Endothelial cell (in vitro differentiated cells): ENCODE results near the gene PI4KA. TPM values are rescaled to one million over a fixed set of nuclear protein-coding genes. Genes with fewer than 3 reads are reported as not detected.
A peak's percentile ranks its signal among the peaks of the same experiment; 100 is the strongest.

ENCODE experiments used
- DNase-seq: peaks from one replicate; pipeline ENCODE4 v3.0.0; 2021; ENCODE audit warnings: low spot score
- H3K27ac Mint-ChIP-seq: one replicate; pipeline ENCODE4 v1.8.0; 2021; ENCODE audit warnings: mixed read lengths, inconsistent platforms; ENCODE audit not compliant: unreplicated experiment
- H3K27me3 Mint-ChIP-seq: one replicate; pipeline ENCODE4 v1.8.0; 2021; ENCODE audit warnings: mild to moderate bottlenecking, moderate library complexity, mixed read lengths, inconsistent platforms; ENCODE audit not compliant: unreplicated experiment
- H3K36me3 Mint-ChIP-seq: one replicate; pipeline ENCODE4 v1.8.0; 2021; ENCODE audit warnings: mild to moderate bottlenecking, low read depth, mixed read lengths, inconsistent platforms; ENCODE audit not compliant: unreplicated experiment
- H3K4me1 Mint-ChIP-seq: one replicate; pipeline ENCODE4 v1.8.0; 2021; ENCODE audit warnings: mild to moderate bottlenecking, mixed read lengths, inconsistent platforms; ENCODE audit not compliant: unreplicated experiment
- H3K4me3 Mint-ChIP-seq: one replicate; pipeline ENCODE4 v1.8.0; 2021; ENCODE audit warnings: mild to moderate bottlenecking, mixed read lengths, inconsistent platforms; ENCODE audit not compliant: unreplicated experiment
- H3K9me3 Mint-ChIP-seq: one replicate; pipeline ENCODE4 v1.8.0; 2021; ENCODE audit warnings: mixed read lengths, inconsistent platforms; ENCODE audit not compliant: unreplicated experiment
- total RNA-seq: library from RNA; stranded (reverse); fragmentation: NEBNext Ultra II Directional; extraction: Animal tissue kit (Norgen Biotek cat#: 25700); gene quantifications from one replicate; pipeline ENCODE4 v1.2.1, GENCODE V29; 2021; ENCODE audit not compliant: unreplicated experiment
- TF ChIP-seq, protein P1 (sequence below): fragments of 200-600 bp; sonication (generic); IDR thresholded peaks from one replicate; pipeline ENCODE4 v1.5.0; 2021; ENCODE audit warnings: antibody characterized with exemption; ENCODE audit not compliant: unreplicated experiment

The PI4KA gene
- total RNA-seq, 1 donor from 2014 or later, result 65.3 TPM

DNA sequence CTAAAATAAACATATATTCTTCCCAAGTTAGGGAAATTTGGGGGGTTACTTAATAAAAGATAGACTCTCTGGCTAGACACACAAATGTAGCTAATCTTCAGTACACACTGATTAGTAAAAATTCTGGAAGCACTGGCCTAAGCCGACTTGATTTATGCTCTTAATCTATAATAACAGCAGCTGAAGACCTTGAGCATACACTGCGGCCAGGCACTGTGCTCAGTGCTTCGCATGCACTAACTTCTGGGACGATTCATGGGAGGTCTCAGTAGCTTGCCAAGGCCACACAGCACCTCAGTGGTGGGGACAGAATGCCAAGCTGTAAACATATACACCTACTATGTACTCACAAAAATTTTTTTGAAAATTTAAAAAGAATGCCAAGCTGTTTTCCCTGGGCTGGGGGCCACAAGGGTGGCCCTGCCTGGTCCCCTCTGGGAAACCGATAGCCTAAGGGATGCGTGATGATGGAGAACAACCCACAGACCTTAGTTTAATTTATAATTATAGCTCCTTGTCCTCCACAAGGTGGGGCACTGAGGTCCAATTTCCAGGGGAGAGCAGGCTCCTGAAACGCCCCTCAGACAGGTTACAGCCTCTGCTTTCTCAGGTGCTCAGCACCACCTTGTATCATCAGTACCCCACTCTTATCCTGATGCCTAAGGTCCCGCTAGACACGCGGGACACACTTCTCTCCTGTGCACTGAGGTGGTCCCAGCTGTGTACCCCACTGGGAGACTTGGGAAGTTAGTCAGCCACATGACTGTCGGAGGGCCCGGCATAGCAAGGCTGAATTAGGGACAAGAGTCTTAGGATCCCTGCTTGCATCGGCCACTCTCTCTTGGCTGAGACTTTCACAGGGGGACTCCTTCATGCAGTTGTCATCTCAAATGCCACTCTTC, 64.6 kb downstream of the PI4KA start:
- H3K9me3 Mint-ChIP-seq, result no peaks in the 10 kb centered on the region
- H3K27ac Mint-ChIP-seq, result no peak overlapping the region
- DNase-seq, result no peak

DNA sequence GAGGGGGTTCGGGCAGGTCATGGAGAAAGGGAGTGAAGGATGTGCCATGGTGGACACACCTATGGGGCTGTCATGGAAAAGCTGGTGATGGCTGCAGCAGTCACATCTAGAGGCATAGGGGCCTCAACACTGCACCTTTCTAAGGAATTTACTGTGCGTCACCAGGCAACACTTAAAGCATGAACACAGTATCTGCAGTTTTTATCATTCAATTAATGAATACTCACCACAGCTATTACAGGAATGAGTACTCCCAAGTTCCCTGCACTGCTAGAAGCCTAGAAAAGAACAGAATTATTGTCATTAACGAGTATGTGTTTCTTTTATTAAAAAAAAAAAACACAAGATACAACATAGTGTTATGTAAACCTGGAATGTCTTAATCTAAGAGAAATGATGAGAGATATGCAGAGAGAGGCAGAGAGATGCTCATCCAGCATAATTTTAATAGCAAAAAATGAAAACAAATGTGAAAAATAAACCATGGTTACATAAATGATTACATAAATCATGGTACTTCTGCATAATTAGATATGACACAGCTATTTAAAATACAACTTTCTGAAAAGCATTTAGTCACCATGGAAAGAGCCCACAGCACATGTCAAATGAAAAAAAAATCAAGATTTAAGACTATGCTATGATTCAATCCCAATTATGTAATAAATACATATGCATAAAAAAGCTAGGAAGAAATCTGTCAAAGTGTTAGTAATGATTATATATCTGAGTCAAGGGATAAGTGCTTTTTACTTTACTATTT, 65.5 kb downstream of the PI4KA start:
- Mint-ChIP-seq H3K4me1 (peaks cover 22% of the 10 kb centered on the region), H3K36me3 (peaks cover 43% of the 10 kb centered on the region), H3K27me3 (peaks cover 9% of the 10 kb centered on the region), H3K27ac (no peak overlapping the region), H3K4me3 (no peak overlapping the region), H3K9me3 (no peaks in the 10 kb centered on the region)
- TF ChIP-seq, protein P1, sequence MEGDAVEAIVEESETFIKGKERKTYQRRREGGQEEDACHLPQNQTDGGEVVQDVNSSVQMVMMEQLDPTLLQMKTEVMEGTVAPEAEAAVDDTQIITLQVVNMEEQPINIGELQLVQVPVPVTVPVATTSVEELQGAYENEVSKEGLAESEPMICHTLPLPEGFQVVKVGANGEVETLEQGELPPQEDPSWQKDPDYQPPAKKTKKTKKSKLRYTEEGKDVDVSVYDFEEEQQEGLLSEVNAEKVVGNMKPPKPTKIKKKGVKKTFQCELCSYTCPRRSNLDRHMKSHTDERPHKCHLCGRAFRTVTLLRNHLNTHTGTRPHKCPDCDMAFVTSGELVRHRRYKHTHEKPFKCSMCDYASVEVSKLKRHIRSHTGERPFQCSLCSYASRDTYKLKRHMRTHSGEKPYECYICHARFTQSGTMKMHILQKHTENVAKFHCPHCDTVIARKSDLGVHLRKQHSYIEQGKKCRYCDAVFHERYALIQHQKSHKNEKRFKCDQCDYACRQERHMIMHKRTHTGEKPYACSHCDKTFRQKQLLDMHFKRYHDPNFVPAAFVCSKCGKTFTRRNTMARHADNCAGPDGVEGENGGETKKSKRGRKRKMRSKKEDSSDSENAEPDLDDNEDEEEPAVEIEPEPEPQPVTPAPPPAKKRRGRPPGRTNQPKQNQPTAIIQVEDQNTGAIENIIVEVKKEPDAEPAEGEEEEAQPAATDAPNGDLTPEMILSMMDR, result no peak
- DNase-seq, result no peak

More for the DNA sequence above, 64.6 kb downstream of the PI4KA start:
- peaks cover 25% of the 10 kb centered on the region for H3K4me1 Mint-ChIP-seq
- peaks cover 9% of the 10 kb centered on the region for H3K27me3 Mint-ChIP-seq
- TF ChIP-seq, protein P1, result no peak
- no peak overlapping the region for H3K4me3 Mint-ChIP-seq
- H3K36me3 Mint-ChIP-seq, result peaks cover 44% of the 10 kb centered on the region

DNA sequence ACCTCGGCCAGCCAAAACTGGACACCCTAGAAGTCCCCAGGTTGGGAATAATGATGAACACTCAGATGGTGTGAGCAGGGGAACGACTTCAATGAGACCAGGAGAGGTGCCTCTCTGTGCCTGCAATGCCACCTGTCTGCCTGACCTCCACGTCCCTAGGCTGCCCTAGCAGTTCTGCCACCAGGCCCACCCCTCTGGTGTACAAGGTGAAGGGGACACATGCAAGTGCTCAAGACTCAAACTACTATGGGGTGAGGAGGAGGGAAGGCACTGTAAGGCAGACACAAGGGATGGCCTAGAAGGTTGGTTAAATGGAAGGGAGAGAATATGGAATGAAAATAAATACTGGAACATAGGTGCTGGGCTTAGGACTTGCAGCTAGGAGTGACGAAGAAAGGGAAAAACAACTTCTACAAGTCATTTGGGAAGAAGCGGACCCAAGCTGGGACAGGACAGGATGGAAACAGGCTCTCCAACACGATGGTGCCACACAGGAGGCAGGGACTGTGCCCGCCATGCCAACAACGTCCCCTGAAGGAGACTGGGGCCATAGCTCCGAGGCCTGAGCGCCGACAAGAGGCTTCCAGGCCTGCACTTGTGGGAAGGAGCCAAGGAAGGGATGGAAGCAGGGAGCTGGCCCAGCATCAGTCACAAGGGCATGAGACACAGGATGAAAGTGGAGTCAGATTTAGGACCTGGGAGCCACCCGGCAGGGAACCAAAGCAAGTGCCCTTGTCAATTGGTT, 66.2 kb downstream of the PI4KA start:
- H3K4me1 Mint-ChIP-seq, result peaks cover 22% of the 10 kb centered on the region
- peaks cover 43% of the 10 kb centered on the region for H3K36me3 Mint-ChIP-seq
- peaks cover 9% of the 10 kb centered on the region for H3K27me3 Mint-ChIP-seq
- no peak overlapping the region for H3K4me3 Mint-ChIP-seq
- TF ChIP-seq, protein P1, result no peak
- H3K27ac Mint-ChIP-seq, result no peak overlapping the region
- no peaks in the 10 kb centered on the region for H3K9me3 Mint-ChIP-seq
- DNase-seq, result no peak

DNA sequence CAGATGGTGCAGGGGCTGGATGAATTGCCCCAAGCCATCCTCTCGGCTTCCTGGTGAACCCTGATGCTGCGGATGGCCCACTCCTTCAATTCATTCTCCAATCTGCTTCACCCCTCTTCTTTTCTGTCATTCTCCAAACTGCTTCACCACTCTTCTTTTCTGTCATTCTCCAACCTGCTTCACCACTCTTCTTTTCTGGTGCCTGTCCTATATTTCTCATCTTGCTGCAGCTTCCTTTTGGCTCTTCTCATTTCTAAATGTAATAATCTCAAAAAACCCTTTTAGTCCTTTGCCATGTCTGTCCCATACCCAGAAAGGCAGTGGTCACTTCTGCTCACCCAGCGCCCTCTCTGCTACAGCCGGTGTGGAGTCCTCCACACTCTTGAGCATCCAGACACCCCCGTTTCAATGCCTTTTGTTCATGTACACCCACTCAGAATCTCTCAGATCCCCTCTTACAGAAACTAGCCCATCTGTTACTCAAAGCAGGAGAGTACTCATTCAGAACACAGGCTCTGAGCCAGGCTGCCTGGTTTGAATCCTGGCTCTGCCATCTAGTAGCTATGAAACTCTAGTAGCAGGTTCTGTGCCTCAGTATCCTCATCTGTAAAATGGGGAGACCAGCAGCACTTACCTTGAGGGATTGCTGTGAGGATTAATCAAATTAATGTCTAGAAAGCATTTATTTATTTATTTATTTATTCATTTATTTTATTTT, 69.8 kb downstream of the PI4KA start:
- H3K36me3 Mint-ChIP-seq, result peaks cover 29% of the 10 kb centered on the region
- peaks cover 2% of the 10 kb centered on the region for H3K27me3 Mint-ChIP-seq
- no peaks in the 10 kb centered on the region for H3K4me1 Mint-ChIP-seq
- H3K4me3 Mint-ChIP-seq, result peak overlapping the region; percentile 35
- no peaks in the 10 kb centered on the region for H3K9me3 Mint-ChIP-seq
- DNase-seq, result no peak
- H3K27ac Mint-ChIP-seq, result peak overlapping the region; percentile 54
- TF ChIP-seq, protein P1, result no peak
